ENCODE measurements around the gene ANKRD65. TPM values are rescaled to one million over a fixed set of nuclear protein-coding genes. Genes with fewer than 3 reads are reported as not detected.
"Not testable (repeated sequence)": the region's sequence is repeated elsewhere in the genome, so short reads cannot be mapped to it uniquely, and the experiment has no call there.

Gene ANKRD65
- total RNA-seq, 4 donors from 2014 or later = 13.8 to 32.6 (median 19.4) TPM

GRCh38 chr1:1460540-1461130 is 39.6 kb upstream of the ANKRD65 start:
- H3K9me3 ChIP-seq = no peaks in the 10 kb centered on the region
- H3K4me1 ChIP-seq = no peaks in the 10 kb centered on the region
- no peaks in the 10 kb centered on the region for H3K27me3 ChIP-seq
- TF ChIP-seq CTCF (IDR thresholded peaks at IDR 0.05) (no peak), EP300 (IDR thresholded peaks at IDR 0.05) (no peak), POLR2A (IDR thresholded peaks at IDR 0.05) (no peak)
- H3K36me3 ChIP-seq = peaks cover 0 to 12% (median 0%) of the 10 kb centered on the region in 3 donors
- 59 to 78% methylated on average over 20 to 27 of the region's 27 CpGs for WGBS, 2 donors
- no peak overlapping the region for H3K4me3 ChIP-seq
- H3K27ac ChIP-seq = no peak overlapping the region
- no peak for DNase-seq (ENCODE audit: low spot score in 2 of 2)

GRCh38 chr1:1459711-1460110 is 38.6 kb upstream of the ANKRD65 start:
- not testable (repeated sequence) for H3K9me3 ChIP-seq; H3K27ac ChIP-seq; DNase-seq (ENCODE audit: low spot score in 2 of 2); H3K4me3 ChIP-seq; H3K27me3 ChIP-seq; H3K4me1 ChIP-seq
- WGBS, 2 donors = 84 to 90% methylated on average over 11 to 14 of the region's 14 CpGs
- H3K36me3 ChIP-seq = peaks cover 0 to 12% (median 0%) of the 10 kb centered on the region in 3 donors

- not testable (repeated sequence) for DNase-seq (ENCODE audit: low spot score in 2 of 2); H3K4me3 ChIP-seq; H3K4me1 ChIP-seq; H3K27ac ChIP-seq; H3K9me3 ChIP-seq; H3K27me3 ChIP-seq
- WGBS, 2 donors = 100% methylated on average over 1 of the region's 19 CpGs
- H3K36me3 ChIP-seq = peaks cover 0 to 12% (median 0%) of the 10 kb centered on the region in 3 donors
These were observed 38.1 kb upstream of the ANKRD65 start for GRCh38 chr1:1459156-1459555.

GRCh38 chr1:1456683-1457255 is 35.7 kb upstream of the ANKRD65 start:
- DNase-seq (ENCODE audit: low spot score in 2 of 2); H3K4me1 ChIP-seq; H3K27ac ChIP-seq; H3K36me3 ChIP-seq; H3K27me3 ChIP-seq; H3K9me3 ChIP-seq; H3K4me3 ChIP-seq: not testable (repeated sequence)
- 79 to 88% methylated on average over 14 to 15 of the region's 22 CpGs for WGBS, 2 donors

GRCh38 chr1:1455934-1456333 is 34.9 kb upstream of the ANKRD65 start:
- H3K4me1 ChIP-seq; H3K36me3 ChIP-seq; H3K9me3 ChIP-seq; H3K27me3 ChIP-seq; H3K27ac ChIP-seq; H3K4me3 ChIP-seq; DNase-seq (ENCODE audit: low spot score in 2 of 2): not testable (repeated sequence)
- 100% methylated on average over 1 of the region's 15 CpGs; no CpG with 5 or more reads in 1 of the 2 donors for WGBS, 2 donors

- Histone ChIP-seq H3K9me3 (no peaks in the 10 kb centered on the region), H3K27ac (no peak overlapping the region), H3K4me1 (no peaks in the 10 kb centered on the region), H3K36me3 (no peaks in the 10 kb centered on the region), H3K27me3 (no peaks in the 10 kb centered on the region), H3K4me3 (no peak overlapping the region)
- TF ChIP-seq EP300 (IDR thresholded peaks at IDR 0.05) = no peak
- TF ChIP-seq POLR2A (IDR thresholded peaks at IDR 0.05) = no peak
- no peak for TF ChIP-seq CTCF (IDR thresholded peaks at IDR 0.05)
- WGBS, 2 donors = 88 to 94% methylated on average over 16 to 18 of the region's 30 CpGs
- no peak for DNase-seq (ENCODE audit: low spot score in 2 of 2)
These were observed 34.3 kb upstream of the ANKRD65 start for GRCh38 chr1:1455366-1455884.

GRCh38 chr1:1454286-1455056 is 33.4 kb upstream of the ANKRD65 start:
- H3K27me3 ChIP-seq; H3K36me3 ChIP-seq; H3K27ac ChIP-seq; H3K4me3 ChIP-seq; H3K9me3 ChIP-seq; H3K4me1 ChIP-seq; DNase-seq (ENCODE audit: low spot score in 2 of 2): not testable (repeated sequence)
- 78 to 83% methylated on average over 11 to 34 of the region's 41 CpGs for WGBS, 2 donors
